H9 (cell line): ENCODE results near the gene KRT6A. TPM values are rescaled to one million over a fixed set of nuclear protein-coding genes. Genes with fewer than 3 reads are reported as not detected.
"Not testable (repeated sequence)": the region's sequence is repeated elsewhere in the genome, so short reads cannot be mapped to it uniquely, and the experiment has no call there.

Experiments
- DNase-seq: peaks from one replicate; pipeline ENCODE4 v3.0.0-alpha.2; 2017
- H2AFZ ChIP-seq: one replicate; pipeline ENCODE4 v1.6.1; 2013; ENCODE audit warnings: mild to moderate bottlenecking, low read length, control low read depth, moderate library complexity
- H2AK5ac ChIP-seq: 2 replicates; pipeline ENCODE4 v1.6.1; 2013; ENCODE audit warnings: low read length, control low read depth, mixed read lengths; ENCODE audit not compliant: insufficient read length
- H2BK120ac ChIP-seq: one replicate; pipeline ENCODE4 v1.6.1; 2013; ENCODE audit warnings: low read depth, mild to moderate bottlenecking, low read length, control low read depth, inconsistent platforms; ENCODE audit not compliant: poor library complexity, severe bottlenecking
- H2BK12ac ChIP-seq: 2 replicates; pipeline ENCODE4 v1.6.1; 2013; ENCODE audit warnings: low read length, control low read depth, mixed read lengths, low read depth; ENCODE audit not compliant: insufficient read length
- H2BK15ac ChIP-seq: 2 replicates; pipeline ENCODE4 v1.6.1; 2013; ENCODE audit warnings: low read depth, low read length, control low read depth
- H2BK20ac ChIP-seq: one replicate; pipeline ENCODE4 v1.6.1; 2013; ENCODE audit warnings: low read depth, mild to moderate bottlenecking, low read length, control low read depth, inconsistent platforms; ENCODE audit not compliant: poor library complexity, severe bottlenecking
- H2BK5ac ChIP-seq: 2 replicates; pipeline ENCODE4 v1.6.1; 2013; ENCODE audit warnings: low read length, control low read depth, mixed read lengths; ENCODE audit not compliant: insufficient read length
- H3K14ac ChIP-seq: 2 replicates; pipeline ENCODE4 v1.6.1; 2013; ENCODE audit warnings: low read length, control low read depth; ENCODE audit not compliant: insufficient read depth
- H3K18ac ChIP-seq: 2 replicates; pipeline ENCODE4 v1.6.1; 2013; ENCODE audit warnings: low read depth, mild to moderate bottlenecking, mixed read lengths, low read length, control low read depth; ENCODE audit not compliant: insufficient read length
- H3K23ac ChIP-seq: 2 replicates; pipeline ENCODE4 v1.6.1; 2013; ENCODE audit warnings: low read length, control low read depth, mixed read lengths, low read depth; ENCODE audit not compliant: insufficient read length
- H3K23me2 ChIP-seq: 2 replicates; pipeline ENCODE4 v1.6.1; 2013; ENCODE audit warnings: low read depth, mild to moderate bottlenecking, mixed read lengths, low read length, control low read depth; ENCODE audit not compliant: insufficient read length, poor library complexity, severe bottlenecking
- H3K27ac ChIP-seq: 2 replicates; pipeline ENCODE4 v1.5.1; 2013; ENCODE audit warnings: low read length, control low read depth, mixed read lengths, low read depth; ENCODE audit not compliant: insufficient read length
- H3K27me3 ChIP-seq: 2 replicates; pipeline ENCODE4 v1.6.1; 2013; ENCODE audit warnings: low read length, control low read depth, inconsistent platforms; ENCODE audit not compliant: insufficient read depth
- H3K4ac ChIP-seq: 2 replicates; pipeline ENCODE4 v1.6.1; 2013; ENCODE audit warnings: low read depth, mild to moderate bottlenecking, control low read depth, inconsistent platforms, low read length, moderate library complexity
- H3K4me1 ChIP-seq: 2 replicates; pipeline ENCODE4 v1.6.1; 2013; ENCODE audit warnings: low read length, control low read depth, inconsistent platforms; ENCODE audit not compliant: insufficient read depth
- H3K4me2 ChIP-seq: 2 replicates; pipeline ENCODE4 v1.6.1; 2013; ENCODE audit warnings: low read length, control low read depth, mixed read lengths; ENCODE audit not compliant: insufficient read length, insufficient read depth
- H3K56ac ChIP-seq: 2 replicates; pipeline ENCODE4 v1.6.1; 2013; ENCODE audit warnings: low read depth, mild to moderate bottlenecking, mixed read lengths, low read length, control low read depth; ENCODE audit not compliant: insufficient read length
- H3K79me1 ChIP-seq: 2 replicates; pipeline ENCODE4 v1.6.1; 2013; ENCODE audit warnings: low read depth, mild to moderate bottlenecking, moderate library complexity, low read length, control low read depth, inconsistent platforms; ENCODE audit not compliant: insufficient read depth, poor library complexity, severe bottlenecking
- H3K79me2 ChIP-seq: 2 replicates; pipeline ENCODE4 v1.6.1; 2013; ENCODE audit warnings: low read length, control low read depth, inconsistent platforms; ENCODE audit not compliant: insufficient read depth
- H3K9ac ChIP-seq: 2 replicates; pipeline ENCODE4 v1.6.1; 2013; ENCODE audit warnings: low read length, control low read depth, mixed read lengths; ENCODE audit not compliant: insufficient read length; ENCODE audit errors: extremely low read depth
- H3K9me3 ChIP-seq: one replicate; pipeline ENCODE4 v1.6.1; 2013; ENCODE audit warnings: low read depth, low read length, inconsistent platforms; ENCODE audit not compliant: control insufficient read depth
- H3T11ph ChIP-seq: one replicate; pipeline ENCODE4 v1.6.1; 2013; ENCODE audit warnings: mild to moderate bottlenecking, low read length, control low read depth, inconsistent platforms
- H4K20me1 ChIP-seq: one replicate; pipeline ENCODE4 v1.6.1; 2013; ENCODE audit not compliant: control insufficient read depth, insufficient read length, insufficient read depth
- H4K5ac ChIP-seq: 2 replicates; pipeline ENCODE4 v1.6.1; 2013; ENCODE audit warnings: low read depth, mild to moderate bottlenecking, mixed read lengths, low read length, control low read depth; ENCODE audit not compliant: insufficient read length
- H4K8ac ChIP-seq: replicated peaks from 2 replicates; pipeline ENCODE4 v1.6.1; 2013; ENCODE audit warnings: low read length, control low read depth, mixed read lengths, low read depth; ENCODE audit not compliant: insufficient read length
- H4K91ac ChIP-seq: 2 replicates; pipeline ENCODE4 v1.6.1; 2013; ENCODE audit warnings: low read depth, mild to moderate bottlenecking, moderate library complexity, mixed read lengths, low read length, control low read depth; ENCODE audit not compliant: insufficient read length
- H3K27ac Mint-ChIP-seq, 3 experiments: 2 replicates in 2 of 3; 3 replicates in 1 of 3; pipeline ENCODE4 v1.8.0; 2020 to 2021; ENCODE audit warnings: mixed read lengths in 3 of 3, mild to moderate bottlenecking in 1 of 3, moderate library complexity in 1 of 3
- H3K27me3 Mint-ChIP-seq: 2 replicates; pipeline ENCODE4 v1.8.0; 2021; ENCODE audit warnings: low read depth, mild to moderate bottlenecking, moderate library complexity, mixed read lengths
- H3K36me3 Mint-ChIP-seq, 3 experiments: 2 replicates in 2 of 3; 3 replicates in 1 of 3; pipeline ENCODE4 v1.8.0; 2020 to 2021; ENCODE audit warnings: low read depth in 3 of 3, mixed read lengths in 3 of 3; ENCODE audit not compliant: insufficient read depth in 1 of 3
- H3K4me1 Mint-ChIP-seq, 2 experiments: 2 replicates each; pipeline ENCODE4 v1.8.0; 2020; ENCODE audit warnings: mixed read lengths in 2 of 2
- H3K4me3 Mint-ChIP-seq, 2 experiments: 2 replicates in 1 of 2; 3 replicates in 1 of 2; pipeline ENCODE4 v1.8.0; 2020 to 2021; ENCODE audit warnings: mild to moderate bottlenecking in 2 of 2, mixed read lengths in 2 of 2, moderate library complexity in 1 of 2
- H3K9me3 Mint-ChIP-seq, 2 experiments: 2 replicates in 1 of 2; 3 replicates in 1 of 2; pipeline ENCODE4 v1.8.0; 2020; ENCODE audit warnings: mild to moderate bottlenecking in 2 of 2, mixed read lengths in 2 of 2, moderate library complexity in 1 of 2
- CTCF ChIP-seq: fragments of 200-600 bp; sonication (generic); conservative IDR thresholded peaks from 3 replicates; pipeline ENCODE4 v1.8.0; 2021; ENCODE audit warnings: antibody characterized with exemption, mild to moderate bottlenecking
- WGBS: extraction: QIAGEN DNeasy Blood & Tissue Kit; methylation state at CpG from one replicate; pipeline ENCODE4 v1.1.7; 2013; ENCODE audit warnings: missing lambda C conversion rate, low lambda C conversion rate, mixed read lengths; ENCODE audit not compliant: insufficient read length; ENCODE audit errors: extremely low coverage; 5-methylcytosine and 5-hydroxymethylcytosine counted together
- total RNA-seq: library from RNA; stranded (reverse); gene quantifications from 2 replicates; pipeline ENCODE4 v1.2.1, GENCODE V29; 2021

Gene KRT6A
- total RNA-seq, 1 experiment from 2014 or later, result not detected

GRCh38 chr12:52448228-52448627, 44.8 kb downstream of the KRT6A start:
- Histone ChIP-seq H3K9me3 (no peaks in the 10 kb centered on the region), H3K79me1 (no peaks in the 10 kb centered on the region), H4K8ac (no peak overlapping the region), H3K18ac (no peak overlapping the region), H2BK15ac (no peak overlapping the region), H2AFZ (no peak overlapping the region), H4K20me1 (no peaks in the 10 kb centered on the region), H3K27ac (no peak overlapping the region), H3K9ac (no peak overlapping the region), H2AK5ac (no peak overlapping the region), H4K91ac (no peak overlapping the region), H3K4me2 (no peak overlapping the region), H2BK120ac (no peak overlapping the region), H2BK20ac (no peak overlapping the region), H3K4ac (no peak overlapping the region), H3K4me1 (no peaks in the 10 kb centered on the region), H3K56ac (no peak overlapping the region), H3K79me2 (no peaks in the 10 kb centered on the region), H3K23me2 (no peaks in the 10 kb centered on the region), H3K14ac (no peak overlapping the region), H3K23ac (no peak overlapping the region), H3K27me3 (peaks cover 3% of the 10 kb centered on the region; the same call in 1 of the 2 replicates), H3T11ph (no peak overlapping the region), H4K5ac (no peak overlapping the region), H2BK12ac (no peak overlapping the region), H2BK5ac (no peak overlapping the region)
- Mint-ChIP-seq H3K27me3 (peaks cover 26% of the 10 kb centered on the region), H3K9me3 (no peaks in the 10 kb centered on the region; a peak in 1 of 5 replicates), H3K36me3 (no peaks in the 10 kb centered on the region), H3K27ac (no peak overlapping the region), H3K4me1 (peaks cover 2 to 3% of the 10 kb centered on the region in 2 experiments), H3K4me3 (no peak overlapping the region)
- WGBS, result no CpG with 5 or more reads among the region's 3 CpGs
- DNase-seq, result no peak
- no peak for TF ChIP-seq CTCF

- WGBS, result no CpG with 5 or more reads among the region's 11 CpGs
- DNase-seq, H3K36me3 Mint-ChIP-seq, H3T11ph ChIP-seq, H4K91ac ChIP-seq, H4K8ac ChIP-seq, H3K79me1 ChIP-seq, H3K23ac ChIP-seq, H3K4me1 ChIP-seq, H3K23me2 ChIP-seq, H3K27ac ChIP-seq, H4K20me1 ChIP-seq, H3K4ac ChIP-seq, H3K9ac ChIP-seq, H3K27me3 ChIP-seq, H3K79me2 ChIP-seq, H2AFZ ChIP-seq, H2BK12ac ChIP-seq, H3K14ac ChIP-seq, H3K18ac ChIP-seq, H4K5ac ChIP-seq, H3K9me3 ChIP-seq, H2AK5ac ChIP-seq, H2BK120ac ChIP-seq, H2BK15ac ChIP-seq, H3K4me2 ChIP-seq, H3K4me3 Mint-ChIP-seq, H2BK5ac ChIP-seq, H3K56ac ChIP-seq, H2BK20ac ChIP-seq, H3K9me3 Mint-ChIP-seq: not testable (repeated sequence)
- Mint-ChIP-seq H3K27ac (peak overlapping the region in 1 of 3 experiments; percentile 62; a peak in 1 of 7 replicates), H3K4me1 (peaks cover 13% of the 10 kb centered on the region in 2 experiments), H3K27me3 (peaks cover 26% of the 10 kb centered on the region)
Observed at GRCh38 chr12:52447196-52447595, 45.9 kb downstream of the KRT6A start.
